Thyroid gland (tissue), 4 donors: Measurements from ENCODE around the gene IGFALS. TPM values are rescaled to one million over a fixed set of nuclear protein-coding genes. Genes with fewer than 3 reads are reported as not detected.

Experiments
- DNase-seq, 2 donors: peaks; one replicate each; pipeline ENCODE4 v3.0.0-alpha.2; 2019
- H3K27ac ChIP-seq, 3 donors: fragments of 200-600 bp; sonication (generic); 1 replicate in 2 of 3; 2 replicates in 1 of 3; pipeline ENCODE4 v1.5.1; 2016 to 2019; ENCODE audit warnings: mild to moderate bottlenecking in 1 of 3, moderate library complexity in 1 of 3
- H3K27me3 ChIP-seq: fragments of 200-600 bp; sonication (generic); one replicate; pipeline ENCODE4 v1.5.1; 2019
- H3K36me3 ChIP-seq, 2 donors: fragments of 200-600 bp; sonication (generic); one replicate each; pipeline ENCODE4 v1.5.1; 2016 to 2019
- H3K4me1 ChIP-seq, 2 donors: fragments of 200-600 bp; sonication (generic); one replicate each; pipeline ENCODE4 v1.5.1; 2017 to 2019
- H3K4me3 ChIP-seq, 3 donors: fragments of 200-600 bp; sonication (generic); replicated peaks in 1 of 3; 1 replicate in 2 of 3; 2 replicates in 1 of 3; pipeline ENCODE4 v1.5.1; 2016; ENCODE audit warnings: mild to moderate bottlenecking in 1 of 3
- H3K9me3 ChIP-seq: fragments of 200-600 bp; sonication (generic); one replicate; pipeline ENCODE4 v1.5.1; 2017
- CTCF ChIP-seq, 6 experiments: fragments of 200-600 bp in 3 of 6; fragments of 450-650 bp in 3 of 6; sonication (generic) in 3 of 6; IDR thresholded peaks; one replicate each; pipeline ENCODE4 v1.5.1; 2016 to 2019; ENCODE audit warnings: antibody characterized with exemption in 6 of 6, mild to moderate bottlenecking in 2 of 6, inconsistent platforms in 1 of 6, moderate library complexity in 1 of 6
- POLR2A ChIP-seq, 2 donors: fragments of 450-650 bp; IDR thresholded peaks; one replicate each; pipeline ENCODE4 v1.6.1; 2017; ENCODE audit warnings: antibody characterized with exemption in 2 of 2, mild to moderate bottlenecking in 2 of 2, moderate library complexity in 1 of 2
- WGBS, 2 donors: methylation state at CpG; one replicate each; pipeline ENCODE4 v1.1.5; 2017; 5-methylcytosine and 5-hydroxymethylcytosine counted together
- intact Hi-C: fragments of 100-400 bp; cut with DNase I; formaldehyde crosslinking; loops from one replicate; pipeline ENCODE4 v1.15.1; 2023
- total RNA-seq, 4 donors: library from RNA; depleted of rRNA; stranded (reverse); fragments of >200 nt; gene quantifications; one replicate each; pipeline ENCODE4 v1.2.3, GENCODE V29; 2016

Gene IGFALS
- total RNA-seq, 4 donors from 2014 or later = 0.13 to 4.2 (median 1.8) TPM

DNA sequence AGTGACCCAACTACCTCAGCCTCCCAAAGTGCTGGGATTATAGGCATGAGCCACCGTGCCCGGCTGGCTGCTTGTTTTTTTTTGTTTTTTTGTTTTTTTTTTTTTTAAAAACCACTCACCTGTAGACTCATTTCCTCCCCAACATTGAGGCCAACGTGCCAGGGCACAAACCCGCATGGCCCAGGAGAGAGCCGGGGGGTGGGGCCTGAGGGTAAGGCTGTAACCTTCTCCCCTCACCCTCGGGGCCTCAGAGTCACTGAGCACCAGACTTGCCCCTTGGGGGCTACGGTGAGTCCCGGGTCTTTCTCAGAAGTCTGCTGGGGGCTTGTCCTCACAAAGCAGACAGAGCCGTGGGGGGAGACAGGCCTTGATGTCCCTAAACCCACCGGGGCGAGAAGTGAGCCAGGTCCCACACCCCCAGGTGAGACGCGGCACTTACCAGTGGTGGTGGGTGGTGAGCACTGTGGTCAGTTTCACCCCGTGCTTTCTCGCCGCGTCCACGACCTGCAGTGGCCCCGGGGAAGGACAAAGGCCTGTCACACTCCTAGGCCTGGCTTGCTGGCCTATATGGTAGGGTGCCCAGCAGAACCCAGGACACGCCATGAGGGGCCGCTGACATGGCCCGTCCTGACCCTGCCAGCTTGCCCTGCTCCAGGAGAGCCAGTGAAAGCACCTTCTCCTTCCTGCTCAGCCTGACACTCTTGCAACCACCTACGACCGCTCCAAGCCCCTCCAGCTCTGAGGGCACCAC, 28.5 kb upstream of the IGFALS start:
- no peak for DNase-seq
- no peaks in the 10 kb centered on the region for H3K9me3 ChIP-seq
- H3K27me3 ChIP-seq = no peaks in the 10 kb centered on the region
- peaks cover 8 to 21% of the 10 kb centered on the region in 2 donors for H3K4me1 ChIP-seq
- TF ChIP-seq CTCF (IDR thresholded peaks at IDR 0.05) (no peak), POLR2A (IDR thresholded peaks at IDR 0.05) (no peak)
- peaks cover 24 to 40% of the 10 kb centered on the region in 2 donors for H3K36me3 ChIP-seq
- intact Hi-C loops = no loop called here
- WGBS, 2 donors = 83 to 84% methylated on average over 8 to 14 of the region's 24 CpGs
- no peak overlapping the region for H3K4me3 ChIP-seq
- H3K27ac ChIP-seq = no peak overlapping the region

DNA sequence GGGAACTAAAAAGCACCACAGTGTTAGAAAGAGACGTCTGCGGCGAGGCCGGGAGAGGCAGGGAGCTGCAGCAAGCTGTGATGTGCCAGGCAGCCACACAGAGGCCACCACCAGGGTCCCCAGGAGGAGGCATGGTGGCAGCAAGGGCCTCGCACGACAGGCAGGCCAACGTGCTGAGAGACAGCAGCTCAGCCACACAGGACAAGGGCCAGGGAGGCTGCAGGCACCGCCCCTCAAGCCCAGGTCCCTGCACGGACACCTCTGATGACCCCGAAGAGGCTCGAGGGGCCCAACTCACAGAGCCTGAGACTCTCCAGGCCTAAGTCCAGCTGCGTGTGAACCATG, 27.4 kb upstream of the IGFALS start:
- Histone ChIP-seq H3K27ac (no peak overlapping the region), H3K4me3 (no peak overlapping the region), H3K4me1 (peaks cover 8 to 21% of the 10 kb centered on the region in 2 donors), H3K36me3 (peaks cover 34 to 48% of the 10 kb centered on the region in 2 donors), H3K27me3 (no peaks in the 10 kb centered on the region), H3K9me3 (no peaks in the 10 kb centered on the region)
- TF ChIP-seq CTCF (IDR thresholded peaks at IDR 0.05) (no peak), POLR2A (IDR thresholded peaks at IDR 0.05) (no peak)
- WGBS, 2 donors = 90 to 92% methylated on average over 2 to 6 of the region's 12 CpGs
- DNase-seq = no peak
- intact Hi-C loops = no loop called here

DNA sequence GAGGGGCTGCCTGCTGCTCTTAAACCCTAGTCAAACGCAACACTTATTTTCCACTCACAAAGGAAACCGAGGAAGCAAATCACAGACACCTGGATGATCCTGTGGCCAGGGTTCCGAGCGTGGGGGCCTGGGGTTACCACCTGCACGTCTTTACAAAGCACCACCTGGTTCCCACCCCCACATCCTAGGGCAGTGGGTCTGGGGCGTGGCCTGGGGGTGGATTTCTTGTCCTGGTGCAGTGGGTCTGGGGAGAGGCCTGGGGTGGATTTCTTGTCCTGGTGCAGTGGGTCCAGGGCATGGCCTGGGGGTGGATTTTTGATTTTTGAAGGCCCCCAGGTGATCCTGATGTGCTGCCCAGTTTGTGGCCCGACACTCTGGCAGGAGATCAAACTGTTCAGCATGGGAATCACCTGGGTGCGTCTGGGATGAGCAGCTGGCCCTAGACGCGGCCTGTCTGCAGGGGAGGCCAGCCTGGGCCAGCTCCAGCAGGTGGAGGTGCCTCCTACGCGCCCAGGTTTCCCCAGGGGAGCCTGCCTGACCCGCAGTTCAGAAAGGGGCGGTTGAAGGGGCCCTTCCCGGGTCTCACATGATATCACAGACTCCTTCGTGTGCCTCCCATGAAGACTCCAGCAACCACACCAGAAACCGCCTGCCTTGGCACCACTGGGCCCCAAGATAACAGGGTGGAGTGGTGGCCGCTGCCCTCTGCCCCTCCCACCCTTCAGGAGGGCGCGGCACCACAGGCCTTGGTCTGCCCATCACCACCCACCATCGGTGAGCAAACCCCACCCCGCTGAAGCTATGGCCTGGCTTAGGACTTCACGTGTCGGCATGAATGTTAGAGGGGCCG, 26.8 kb upstream of the IGFALS start:
- TF ChIP-seq POLR2A (IDR thresholded peaks at IDR 0.05) (no peak), CTCF (IDR thresholded peaks at IDR 0.05) (no peak)
- Histone ChIP-seq H3K27ac (no peak overlapping the region), H3K4me1 (peaks cover 2 to 16% of the 10 kb centered on the region in 2 donors), H3K9me3 (no peaks in the 10 kb centered on the region), H3K27me3 (no peaks in the 10 kb centered on the region), H3K4me3 (no peak overlapping the region), H3K36me3 (peaks cover 34 to 52% of the 10 kb centered on the region in 2 donors)
- 93 to 98% methylated on average over 5 to 18 of the region's 25 CpGs for WGBS, 2 donors
- intact Hi-C loops = no loop called here
- DNase-seq = no peak

DNA sequence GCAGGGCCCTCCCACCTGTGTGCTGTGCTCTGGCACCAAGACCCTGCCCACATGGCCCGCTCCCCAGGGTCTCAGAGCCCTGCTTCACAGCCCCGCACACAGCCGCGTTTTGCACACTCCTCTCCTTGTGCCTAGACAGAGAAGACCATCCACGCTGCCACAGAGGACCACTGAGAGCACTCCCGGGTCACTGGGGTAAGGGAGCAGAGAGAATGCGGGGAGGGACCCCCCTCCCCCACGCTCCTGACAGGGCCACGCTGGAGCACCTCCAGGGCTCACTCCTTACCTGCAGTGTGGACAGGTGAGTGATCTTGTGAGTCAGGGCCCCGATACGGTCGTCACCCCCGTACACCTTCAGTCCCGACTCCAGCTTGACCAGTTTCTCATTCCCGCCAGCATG, 26.1 kb upstream of the IGFALS start:
- Histone ChIP-seq H3K4me1 (peaks cover 0 to 9% of the 10 kb centered on the region in 2 donors), H3K27ac (no peak overlapping the region), H3K9me3 (no peaks in the 10 kb centered on the region), H3K27me3 (no peaks in the 10 kb centered on the region), H3K36me3 (peaks cover 34 to 53% of the 10 kb centered on the region in 2 donors), H3K4me3 (no peak overlapping the region)
- 93 to 96% methylated on average over 15 of the region's 15 CpGs for WGBS, 2 donors
- intact Hi-C loops = no loop called here
- no peak for DNase-seq
- no peak for TF ChIP-seq POLR2A (IDR thresholded peaks at IDR 0.05)
- TF ChIP-seq CTCF (IDR thresholded peaks at IDR 0.05) = no peak
